ENCODE measurements around the gene RASA1. TPM values are rescaled to one million over a fixed set of nuclear protein-coding genes. Genes with fewer than 3 reads are reported as not detected.
"Not testable (repeated sequence)": the region's sequence is repeated elsewhere in the genome, so short reads cannot be mapped to it uniquely, and the experiment has no call there.

The RASA1 gene
- total RNA-seq, 1 donor from 2014 or later, result 55.1 TPM

DNA sequence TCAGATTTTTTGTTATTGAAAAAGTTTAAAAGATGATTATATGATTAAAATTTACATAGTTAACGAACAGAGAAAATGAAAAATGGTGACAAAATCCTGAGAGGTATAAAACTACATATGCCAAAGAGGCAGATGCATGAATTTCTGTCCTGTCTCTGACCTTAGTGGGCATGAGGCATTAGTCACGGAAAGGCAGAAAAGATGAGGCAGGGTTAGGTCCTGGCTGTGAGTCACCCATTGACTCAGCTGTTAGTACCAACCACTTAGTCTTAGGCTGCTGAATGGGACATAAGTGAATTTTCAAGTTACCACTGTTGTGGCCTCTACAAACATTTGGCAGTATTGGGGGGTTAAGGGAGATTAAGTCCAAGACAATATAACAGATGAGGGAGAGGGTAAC is 33.1 kb downstream of the RASA1 start:
- no peak for DNase-seq
- Mint-ChIP-seq H3K36me3 (ENCODE audit: unreplicated experiment) (peaks cover 6% of the 10 kb centered on the region), H3K27ac (ENCODE audit: unreplicated experiment) (no peak overlapping the region), H3K4me3 (ENCODE audit: unreplicated experiment) (no peak overlapping the region), H3K27me3 (ENCODE audit: unreplicated experiment) (peaks cover 6% of the 10 kb centered on the region), H3K9me3 (ENCODE audit: unreplicated experiment) (peaks cover 2% of the 10 kb centered on the region), H3K4me1 (ENCODE audit: low read depth, unreplicated experiment) (peaks cover 3% of the 10 kb centered on the region)
- no peak for TF ChIP-seq CTCF (IDR thresholded peaks at IDR 0.05; ENCODE audit: partially characterized antibody, unreplicated experiment)

- no peak overlapping the region for H3K4me3 Mint-ChIP-seq (ENCODE audit: unreplicated experiment)
- no peak for TF ChIP-seq CTCF (IDR thresholded peaks at IDR 0.05; ENCODE audit: partially characterized antibody, unreplicated experiment)
- DNase-seq, result no peak
- H3K9me3 Mint-ChIP-seq (ENCODE audit: unreplicated experiment), result peaks cover 2% of the 10 kb centered on the region
- peaks cover 16% of the 10 kb centered on the region for H3K36me3 Mint-ChIP-seq (ENCODE audit: unreplicated experiment)
- H3K4me1 Mint-ChIP-seq (ENCODE audit: low read depth, unreplicated experiment), result peaks cover 3% of the 10 kb centered on the region
- H3K27me3 Mint-ChIP-seq (ENCODE audit: unreplicated experiment), result peaks cover 2% of the 10 kb centered on the region
- H3K27ac Mint-ChIP-seq (ENCODE audit: unreplicated experiment), result no peak overlapping the region
Measured at GRCh38 chr5:87302061-87302460, 34.4 kb downstream of the RASA1 start.

DNA sequence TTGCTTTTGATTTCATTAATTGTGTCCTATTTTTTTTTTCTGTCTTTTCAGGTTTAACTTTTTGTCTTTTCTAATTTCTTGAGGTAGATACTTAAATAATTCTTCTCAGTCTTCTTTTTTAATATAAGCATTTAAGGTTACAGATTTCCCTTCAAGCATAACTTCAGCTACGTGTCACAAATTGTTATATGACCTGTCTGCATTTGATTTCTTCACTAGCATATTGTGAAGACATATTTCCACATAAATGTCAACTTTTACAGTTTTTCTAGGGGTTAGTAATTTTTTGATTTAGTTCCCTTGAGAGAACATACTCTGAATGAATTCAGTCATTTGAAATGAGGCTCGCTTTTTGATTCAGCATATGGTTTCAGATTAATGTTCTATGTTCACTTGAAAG is 35.6 kb downstream of the RASA1 start:
- H3K27me3 Mint-ChIP-seq (ENCODE audit: unreplicated experiment), result peaks cover 2% of the 10 kb centered on the region
- no peak overlapping the region for H3K27ac Mint-ChIP-seq (ENCODE audit: unreplicated experiment)
- TF ChIP-seq CTCF (IDR thresholded peaks at IDR 0.05; ENCODE audit: partially characterized antibody, unreplicated experiment), result no peak
- DNase-seq, result no peak
- peaks cover 8% of the 10 kb centered on the region for H3K4me1 Mint-ChIP-seq (ENCODE audit: low read depth, unreplicated experiment)
- H3K36me3 Mint-ChIP-seq (ENCODE audit: unreplicated experiment), result peaks cover 16% of the 10 kb centered on the region
- H3K9me3 Mint-ChIP-seq (ENCODE audit: unreplicated experiment), result peaks cover 2% of the 10 kb centered on the region
- H3K4me3 Mint-ChIP-seq (ENCODE audit: unreplicated experiment), result no peak overlapping the region

- not testable (repeated sequence) for DNase-seq; H3K27ac Mint-ChIP-seq (ENCODE audit: unreplicated experiment); H3K4me1 Mint-ChIP-seq (ENCODE audit: low read depth, unreplicated experiment); H3K4me3 Mint-ChIP-seq (ENCODE audit: unreplicated experiment); H3K27me3 Mint-ChIP-seq (ENCODE audit: unreplicated experiment); H3K9me3 Mint-ChIP-seq (ENCODE audit: unreplicated experiment)
- peaks cover 16% of the 10 kb centered on the region for H3K36me3 Mint-ChIP-seq (ENCODE audit: unreplicated experiment)
Measured at GRCh38 chr5:87306090-87306489, 38.4 kb downstream of the RASA1 start.

GRCh38 chr5:87307796-87308423 is 40.2 kb downstream of the RASA1 start:
- H3K9me3 Mint-ChIP-seq (ENCODE audit: unreplicated experiment), result peaks cover 2% of the 10 kb centered on the region
- H3K36me3 Mint-ChIP-seq (ENCODE audit: unreplicated experiment), result peaks cover 16% of the 10 kb centered on the region
- H3K27ac Mint-ChIP-seq (ENCODE audit: unreplicated experiment), result no peak overlapping the region
- H3K27me3 Mint-ChIP-seq (ENCODE audit: unreplicated experiment), result no peaks in the 10 kb centered on the region
- DNase-seq, result no peak
- H3K4me3 Mint-ChIP-seq (ENCODE audit: unreplicated experiment), result no peak overlapping the region
- H3K4me1 Mint-ChIP-seq (ENCODE audit: low read depth, unreplicated experiment), result peaks cover 16% of the 10 kb centered on the region
- TF ChIP-seq CTCF (IDR thresholded peaks at IDR 0.05; ENCODE audit: partially characterized antibody, unreplicated experiment), result no peak

All from glutamatergic neuron (in vitro differentiated cells).